ENCODE measurements around the gene PLEKHA7.

DNA sequence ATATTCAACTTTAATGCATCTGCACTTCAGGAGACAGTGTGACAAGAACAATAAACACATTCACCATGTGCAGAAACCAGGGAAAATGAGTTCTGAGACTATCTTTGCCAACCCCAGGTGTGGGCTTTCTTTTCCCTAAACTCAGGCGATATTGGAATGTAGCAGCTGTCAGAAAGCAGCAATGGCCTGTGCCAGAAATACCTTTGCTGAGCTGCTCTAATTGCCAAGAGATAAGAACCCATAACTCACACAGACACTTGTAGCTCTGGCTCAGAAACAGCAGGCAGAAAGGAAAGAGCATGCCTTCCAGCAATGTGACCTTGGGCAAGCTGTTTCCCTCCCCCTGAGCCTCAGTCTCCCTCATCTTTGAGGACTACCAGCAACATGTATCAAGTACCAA lies 77.6 kb downstream of the PLEKHA7 start:
- TF ChIP-seq, protein P1, sequence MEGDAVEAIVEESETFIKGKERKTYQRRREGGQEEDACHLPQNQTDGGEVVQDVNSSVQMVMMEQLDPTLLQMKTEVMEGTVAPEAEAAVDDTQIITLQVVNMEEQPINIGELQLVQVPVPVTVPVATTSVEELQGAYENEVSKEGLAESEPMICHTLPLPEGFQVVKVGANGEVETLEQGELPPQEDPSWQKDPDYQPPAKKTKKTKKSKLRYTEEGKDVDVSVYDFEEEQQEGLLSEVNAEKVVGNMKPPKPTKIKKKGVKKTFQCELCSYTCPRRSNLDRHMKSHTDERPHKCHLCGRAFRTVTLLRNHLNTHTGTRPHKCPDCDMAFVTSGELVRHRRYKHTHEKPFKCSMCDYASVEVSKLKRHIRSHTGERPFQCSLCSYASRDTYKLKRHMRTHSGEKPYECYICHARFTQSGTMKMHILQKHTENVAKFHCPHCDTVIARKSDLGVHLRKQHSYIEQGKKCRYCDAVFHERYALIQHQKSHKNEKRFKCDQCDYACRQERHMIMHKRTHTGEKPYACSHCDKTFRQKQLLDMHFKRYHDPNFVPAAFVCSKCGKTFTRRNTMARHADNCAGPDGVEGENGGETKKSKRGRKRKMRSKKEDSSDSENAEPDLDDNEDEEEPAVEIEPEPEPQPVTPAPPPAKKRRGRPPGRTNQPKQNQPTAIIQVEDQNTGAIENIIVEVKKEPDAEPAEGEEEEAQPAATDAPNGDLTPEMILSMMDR (IDR thresholded peaks at IDR 0.05; ENCODE audit: low read depth, low read length), result no peak
- TF ChIP-seq POLR2A (IDR thresholded peaks at IDR 0.05; ENCODE audit: extremely low read depth, insufficient read length) (no peak), MYC (IDR thresholded peaks at IDR 0.05; ENCODE audit: low read depth, low read length) (no peak)
- TF ChIP-seq, protein P2, sequence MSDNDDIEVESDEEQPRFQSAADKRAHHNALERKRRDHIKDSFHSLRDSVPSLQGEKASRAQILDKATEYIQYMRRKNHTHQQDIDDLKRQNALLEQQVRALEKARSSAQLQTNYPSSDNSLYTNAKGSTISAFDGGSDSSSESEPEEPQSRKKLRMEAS (IDR thresholded peaks at IDR 0.05; ENCODE audit: low read depth, low read length), result no peak
